NOMO-1 (cell line): ENCODE results near the gene NID1.
A peak's percentile ranks its signal among the peaks of the same experiment; 100 is the strongest.

Source experiments
- DNase-seq, 2 experiments: peaks; one replicate each; lab custom pipeline; 2025; ENCODE audit not compliant: unreplicated experiment in 2 of 2; lab: John Stamatoyannopoulos, UW

Gene NID1

GRCh38 chr1:236064674-236065508 is at the start of gene NID1:
NID1 (minus strand) TSS chr1:236065090; CDS start chr1:236065079, 11 bp downstream.
- peak; percentile 21 to 28 for DNase-seq

GRCh38 chr1:236114076-236114747 is 49.3 kb upstream of the NID1 start:
- DNase-seq, result no peak

- DNase-seq, result no peak
Observed at GRCh38 chr1:236113324-236114032, 48.6 kb upstream of the NID1 start.

- DNase-seq, result no peak
Observed at GRCh38 chr1:236112332-236112627, 47.4 kb upstream of the NID1 start.

GRCh38 chr1:236111527-236112331 is 46.8 kb upstream of the NID1 start:
- no peak for DNase-seq

- no peak for DNase-seq
Observed at GRCh38 chr1:236110137-236110536, 45.2 kb upstream of the NID1 start.

- DNase-seq, result no peak
Observed at GRCh38 chr1:236108027-236108648, 43.2 kb upstream of the NID1 start.

- DNase-seq, result no peak
Observed at GRCh38 chr1:236107121-236107907, 42.4 kb upstream of the NID1 start.

GRCh38 chr1:236103646-236104218 is 38.8 kb upstream of the NID1 start:
- DNase-seq, result peak; percentile 31 to 73

GRCh38 chr1:236103059-236103458 is 38.2 kb upstream of the NID1 start:
- DNase-seq, result no peak

GRCh38 chr1:236102611-236103010 is 37.7 kb upstream of the NID1 start:
- DNase-seq, result no peak

GRCh38 chr1:236101233-236102200 is 36.6 kb upstream of the NID1 start:
- DNase-seq, result no peak

GRCh38 chr1:236100799-236101198 is 35.9 kb upstream of the NID1 start:
- no peak for DNase-seq

- no peak for DNase-seq
Observed at GRCh38 chr1:236099355-236099974, 34.6 kb upstream of the NID1 start.

- no peak for DNase-seq
Observed at GRCh38 chr1:236098267-236098666, 33.4 kb upstream of the NID1 start.

- DNase-seq, result peak; percentile 20 to 44
Observed at GRCh38 chr1:236096660-236097482, 32.0 kb upstream of the NID1 start.
